Medulla oblongata (tissue), 1 donor: ENCODE data around the gene PIEZO1.
A peak's percentile ranks its signal among the peaks of the same experiment; 100 is the strongest.
"Not testable (repeated sequence)": the region's sequence is repeated elsewhere in the genome, so short reads cannot be mapped to it uniquely, and the experiment has no call there.

Experiments used
- DNase-seq: peaks from one replicate; pipeline ENCODE4 v3.0.0-alpha.2; 2015; ENCODE audit errors: extremely low spot score

PIEZO1 gene

GRCh38 chr16:88785106-88785924 is at the start of gene PIEZO1:
Gene PIEZO1, minus strand, starts transcription at chr16:88785220. Its CDS starts 256 bp downstream, at chr16:88784964.
- peak; percentile 82 for DNase-seq

DNA sequence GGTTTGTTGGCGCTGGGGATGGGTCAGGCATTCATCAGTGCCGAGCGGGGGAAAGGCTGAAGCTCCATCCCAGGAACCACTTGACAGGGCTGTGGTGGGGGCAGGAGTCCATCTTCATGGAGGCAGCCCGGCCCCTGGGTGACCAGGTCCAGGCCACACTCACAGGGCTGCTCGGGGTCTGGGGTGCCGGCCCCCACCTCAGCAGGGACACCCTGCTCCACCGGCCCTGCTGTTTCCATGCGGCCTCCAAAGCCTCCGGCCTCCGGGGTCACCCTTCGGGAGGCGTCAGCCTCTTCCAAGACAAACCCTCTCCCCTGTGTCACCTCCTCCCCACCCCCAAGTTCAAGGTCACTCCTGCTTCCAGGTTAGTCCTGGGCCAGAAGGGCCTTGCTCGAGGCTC is 49.6 kb upstream of the PIEZO1 start:
- no peak for DNase-seq

DNA sequence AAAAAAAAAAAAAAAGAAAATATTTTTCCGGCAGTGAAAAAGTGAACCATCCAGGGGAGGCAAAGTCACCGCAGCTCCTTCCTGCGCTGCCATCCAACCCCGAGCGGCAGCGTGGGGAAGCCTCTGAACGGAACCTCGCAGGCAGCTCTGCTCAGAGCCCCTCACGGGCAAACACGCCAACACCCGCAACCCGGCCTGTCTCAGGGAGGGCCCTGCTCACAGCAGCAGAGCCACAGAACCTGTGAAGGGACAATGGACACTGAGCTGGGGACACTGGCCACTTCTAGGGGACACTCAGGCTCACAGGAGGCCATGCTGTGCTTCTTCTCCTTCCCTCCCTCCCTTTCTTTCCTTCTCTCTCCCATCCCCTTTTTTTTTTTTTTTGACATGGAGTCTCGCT is 48.1 kb upstream of the PIEZO1 start:
- DNase-seq: no peak

GRCh38 chr16:88831838-88832237 is 46.8 kb upstream of the PIEZO1 start:
- DNase-seq: no peak

- no peak for DNase-seq
Measured at GRCh38 chr16:88830783-88831182, 45.8 kb upstream of the PIEZO1 start.

GRCh38 chr16:88830258-88830657 is 45.2 kb upstream of the PIEZO1 start:
- no peak for DNase-seq

GRCh38 chr16:88828711-88829110 is 43.7 kb upstream of the PIEZO1 start:
- DNase-seq: no peak

GRCh38 chr16:88827727-88828126 is 42.7 kb upstream of the PIEZO1 start:
- no peak for DNase-seq

- DNase-seq: no peak
Measured at GRCh38 chr16:88826070-88826840, 41.2 kb upstream of the PIEZO1 start.

DNA sequence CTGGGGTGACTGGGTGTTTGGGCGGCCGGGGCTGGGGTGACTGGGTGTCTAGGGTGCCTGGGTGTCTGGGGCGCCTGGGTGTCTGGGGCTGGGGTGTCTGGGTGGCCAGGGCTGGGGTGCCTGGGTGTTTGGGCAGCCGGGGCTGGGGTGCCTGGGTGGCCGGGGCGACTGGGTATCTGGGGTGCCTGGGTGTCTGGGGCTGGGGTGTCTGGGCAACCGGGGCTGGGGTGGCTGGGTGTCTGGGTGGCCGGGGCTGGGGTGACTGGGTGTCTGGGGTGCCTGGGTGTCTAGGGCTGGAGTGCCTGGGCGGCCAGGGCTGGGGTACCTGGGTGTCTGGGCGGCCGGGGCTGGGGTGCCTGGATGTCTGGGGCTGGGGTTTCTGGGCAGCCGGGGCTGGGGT is 40.1 kb upstream of the PIEZO1 start:
- DNase-seq: no peak

DNA sequence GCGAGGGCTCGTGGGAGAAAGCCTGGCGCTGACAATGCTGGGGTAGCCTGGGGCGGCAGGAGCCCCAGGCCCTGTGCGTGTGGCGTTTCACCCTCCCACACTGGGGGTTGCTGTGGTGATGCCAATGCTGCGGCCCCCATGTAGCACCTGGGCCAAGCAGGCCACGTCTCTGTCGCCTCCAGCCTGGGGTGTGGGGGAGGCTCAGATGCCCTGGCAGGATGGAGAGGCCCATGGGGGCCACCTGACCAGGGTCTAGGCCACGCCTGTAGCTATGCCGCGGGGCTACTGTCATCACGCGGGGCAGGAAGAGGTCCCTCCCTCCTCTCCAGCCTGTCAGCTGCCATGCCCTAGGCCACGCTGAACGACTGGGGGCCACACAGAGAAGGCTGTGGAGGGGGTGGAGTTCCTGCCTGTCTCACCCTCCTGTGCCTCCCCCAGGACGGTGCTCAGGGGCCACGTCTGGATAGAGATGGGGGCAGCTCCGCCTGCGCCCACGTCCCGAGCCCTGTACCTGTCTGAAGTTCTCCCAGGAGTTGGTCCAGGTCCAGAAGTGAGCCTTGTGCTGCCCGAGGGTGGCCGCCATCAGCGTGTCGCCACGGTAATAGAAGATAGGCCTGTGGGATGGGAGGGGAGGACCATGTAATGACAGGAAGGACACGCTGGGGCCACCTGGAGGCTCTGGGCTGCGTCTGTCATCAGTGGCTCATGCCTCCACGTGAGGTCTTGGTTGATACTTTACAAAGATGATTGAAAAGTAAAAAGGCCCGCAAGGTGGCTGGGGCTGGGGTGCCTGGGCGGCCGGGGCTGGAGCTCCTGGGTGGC is 39.4 kb upstream of the PIEZO1 start:
- no peak for DNase-seq

DNA sequence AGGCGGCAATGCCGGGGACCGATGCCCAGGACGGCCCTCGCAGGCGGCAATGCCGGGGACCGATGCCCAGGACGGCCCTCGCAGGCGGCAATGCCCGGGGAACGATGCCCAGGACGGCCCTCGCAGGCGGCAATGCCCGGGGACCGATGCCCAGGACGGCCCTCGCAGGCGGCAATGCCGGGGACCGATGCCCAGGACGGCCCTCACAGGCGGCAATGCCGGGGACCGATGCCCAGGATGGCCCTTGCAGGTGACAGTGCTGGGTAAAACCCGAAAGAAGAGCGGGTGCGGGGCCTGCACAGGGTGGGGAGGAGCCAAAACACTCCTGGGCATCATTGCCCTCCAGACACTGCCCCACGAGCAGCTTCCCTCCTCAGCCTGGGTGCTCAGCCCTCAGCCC is 38.6 kb upstream of the PIEZO1 start:
- DNase-seq: not testable (repeated sequence)

- DNase-seq: no peak
Measured at GRCh38 chr16:88822281-88823040, 37.4 kb upstream of the PIEZO1 start.

GRCh38 chr16:88821168-88821850 is 36.3 kb upstream of the PIEZO1 start:
- DNase-seq: no peak

- no peak for DNase-seq
Measured at GRCh38 chr16:88820385-88821025, 35.5 kb upstream of the PIEZO1 start.

- no peak for DNase-seq
Measured at GRCh38 chr16:88819126-88819525, 34.1 kb upstream of the PIEZO1 start.

DNA sequence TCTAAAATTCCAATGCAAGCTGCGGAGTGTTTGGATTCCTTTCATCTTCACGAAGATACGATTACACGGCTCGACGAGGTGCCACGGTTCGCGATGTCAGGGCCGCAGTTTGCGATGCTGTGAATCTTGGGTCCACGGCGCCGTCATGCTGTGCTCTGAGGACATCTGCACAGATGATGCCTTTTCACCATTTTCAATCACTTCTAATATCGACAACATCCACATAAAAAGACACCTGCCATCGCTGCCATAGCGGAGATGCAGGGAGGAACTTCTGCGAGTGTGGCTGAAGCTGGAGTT is 33.5 kb upstream of the PIEZO1 start:
- no peak for DNase-seq

DNA sequence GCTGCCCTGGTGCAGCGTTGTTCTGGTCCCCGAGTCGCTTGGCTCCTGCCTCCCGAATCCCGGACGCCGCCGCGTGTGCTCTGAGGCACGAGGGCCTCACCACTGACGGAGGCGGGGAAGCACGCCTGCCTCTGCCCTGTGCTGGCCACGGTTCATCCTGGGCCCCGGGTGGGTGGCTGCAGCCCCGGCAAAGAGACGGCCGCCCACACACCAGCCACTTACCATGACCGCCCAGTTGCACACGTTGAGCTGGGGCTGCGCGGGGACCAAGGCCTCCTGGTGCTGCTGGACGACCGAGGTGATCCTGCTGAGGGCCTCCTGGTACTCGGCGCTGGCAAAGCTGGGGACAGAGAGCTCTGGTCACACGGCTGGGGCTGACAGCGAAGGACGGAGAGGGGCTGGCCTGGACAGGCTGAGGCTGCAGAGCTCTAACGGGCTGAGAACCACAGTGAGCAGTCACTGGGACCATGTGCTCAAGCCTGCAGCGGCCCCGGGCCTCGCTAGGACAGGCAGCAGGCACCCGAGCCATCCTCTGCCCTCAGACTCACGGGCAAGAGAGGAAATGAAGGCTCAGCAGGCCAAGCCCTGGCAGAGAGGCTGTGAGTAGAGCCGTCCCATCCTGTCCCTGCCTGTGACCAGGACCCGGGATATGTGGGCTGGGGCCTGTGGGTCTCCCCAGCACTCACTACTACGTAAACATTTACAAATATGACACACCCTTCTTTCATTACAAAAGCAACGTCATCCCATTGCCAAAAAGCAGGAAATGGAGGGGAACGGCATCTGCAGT is 33.0 kb upstream of the PIEZO1 start:
- DNase-seq: no peak

DNA sequence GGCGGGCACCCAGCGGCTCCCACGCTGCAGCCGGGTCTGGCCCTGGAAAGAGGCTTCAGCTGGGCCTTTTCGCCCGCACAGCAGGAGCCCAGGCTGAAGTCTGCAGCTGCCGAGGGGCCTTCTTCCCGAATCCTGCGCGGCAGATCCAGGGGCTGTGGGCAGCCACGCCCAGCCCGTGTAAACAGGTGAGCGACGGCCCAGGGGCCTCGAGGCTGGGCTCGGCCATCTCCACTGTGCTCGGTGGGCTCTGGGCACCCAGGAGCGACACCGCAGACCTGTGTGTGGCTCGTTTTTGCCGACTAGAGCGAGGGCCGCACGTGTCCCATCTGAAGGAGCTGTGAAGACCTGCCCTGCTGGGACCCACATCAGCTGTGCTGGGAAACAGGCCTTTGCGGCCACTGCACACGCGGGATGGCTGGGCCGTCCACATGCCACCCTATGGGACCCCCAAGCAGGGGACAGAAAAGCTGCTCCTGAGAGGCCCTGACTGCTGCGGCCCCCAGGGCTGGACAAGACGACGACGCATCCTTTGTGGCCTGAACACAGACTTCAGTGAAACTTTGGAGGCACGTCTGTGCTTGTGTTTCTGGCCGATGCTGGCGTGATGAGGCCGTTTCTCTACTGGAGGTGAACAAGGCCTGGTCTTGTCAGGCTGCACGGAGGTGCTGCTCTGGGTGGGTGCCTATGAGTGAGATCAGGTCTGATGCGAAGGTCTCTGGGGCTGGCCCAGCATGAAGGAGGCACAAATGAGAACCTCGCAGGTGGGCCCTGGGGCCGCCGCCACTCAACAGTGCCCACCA is 31.9 kb upstream of the PIEZO1 start:
- DNase-seq: no peak
